HG03060 (cell line): ENCODE data around the gene EVC.
"Not testable (repeated sequence)": the region's sequence is repeated elsewhere in the genome, so short reads cannot be mapped to it uniquely, and the experiment has no call there.

Experiments used
- ATAC-seq: cut with Tn5 transposase; IDR thresholded peaks from one replicate; pipeline ENCODE4 v1.9.1; 2021; ENCODE audit warnings: low read depth, moderate number of reproducible peaks; ENCODE audit not compliant: unreplicated experiment

The EVC gene

DNA sequence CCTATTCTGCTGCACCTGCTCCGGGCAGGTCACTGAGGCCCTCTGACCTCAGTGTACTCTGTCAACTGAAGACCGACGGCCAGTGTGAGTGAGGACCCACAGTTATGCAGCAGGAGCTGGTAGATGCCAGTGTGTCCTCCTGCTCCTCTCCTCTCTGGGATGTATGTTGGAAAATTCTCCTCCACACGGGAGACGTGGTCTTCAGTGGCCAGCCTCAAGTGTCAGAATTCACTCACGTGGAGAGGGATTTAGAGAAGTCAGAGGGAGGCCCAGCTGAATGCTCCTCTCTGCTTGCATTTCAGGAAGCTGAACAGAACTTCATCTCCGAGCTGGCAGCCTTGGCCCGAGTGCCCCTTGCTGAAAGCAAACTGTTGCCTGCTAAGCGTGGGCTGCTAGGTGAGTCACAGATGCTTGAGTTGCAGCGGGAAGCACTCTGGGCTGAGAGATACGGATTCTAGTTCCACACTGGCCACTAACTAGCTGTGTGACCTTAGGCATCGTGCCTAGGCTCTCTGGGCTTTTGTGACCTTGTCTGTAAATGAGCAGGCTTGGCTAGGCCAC lies 98.3 kb downstream of the EVC start:
- no peak for ATAC-seq

DNA sequence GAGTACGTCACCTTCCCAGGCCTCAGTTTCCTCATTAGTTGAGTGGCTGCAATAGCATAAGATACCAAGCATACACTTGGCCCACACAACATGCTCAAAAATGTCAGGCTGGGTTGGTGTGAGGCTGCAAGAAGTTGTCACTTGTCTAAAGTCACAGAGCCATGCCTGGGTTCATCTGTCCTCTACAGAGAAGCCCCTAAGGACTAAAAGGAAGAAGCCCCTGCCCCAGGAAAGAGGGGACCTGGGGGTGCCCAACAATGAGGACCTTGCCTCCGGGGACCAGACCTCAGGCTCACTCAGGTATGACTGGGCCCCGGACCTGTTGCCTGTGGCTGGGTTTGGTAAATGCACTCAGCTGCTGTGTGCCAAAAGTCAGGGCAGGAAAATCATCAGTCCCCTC lies 99.2 kb downstream of the EVC start:
- no peak for ATAC-seq

DNA sequence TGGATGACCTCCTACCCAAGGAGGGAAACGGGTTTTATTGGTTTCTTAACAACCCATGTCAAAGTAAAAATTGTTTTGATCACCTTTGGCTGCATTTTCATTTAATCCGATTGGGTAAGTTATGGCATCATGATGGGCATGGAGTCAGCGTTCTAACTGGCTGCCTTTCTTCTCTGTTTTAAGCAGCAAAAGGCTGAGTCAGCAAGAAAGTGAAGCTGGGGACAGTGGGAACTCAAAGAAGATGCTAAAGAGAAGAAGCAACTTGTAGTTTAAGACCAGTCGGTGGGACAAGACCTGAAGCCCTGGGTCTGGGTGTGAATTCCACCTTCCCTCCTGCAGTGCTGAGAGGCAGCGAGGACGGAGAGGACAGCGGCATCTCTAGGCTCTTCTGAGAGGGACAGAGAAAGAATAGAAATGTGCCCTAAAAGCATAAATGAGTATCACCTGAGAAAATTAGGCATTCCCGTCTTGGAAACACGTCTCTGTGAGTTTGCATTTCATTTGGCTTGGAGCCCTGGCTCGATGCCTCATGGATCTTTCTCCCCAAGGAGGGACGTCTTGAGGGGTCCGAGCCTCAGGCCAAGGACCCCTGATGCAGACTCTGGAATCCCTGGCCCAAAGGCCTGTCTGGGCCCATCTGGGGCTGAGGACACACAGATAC lies 99.9 kb downstream of the EVC start:
- no peak for ATAC-seq

DNA sequence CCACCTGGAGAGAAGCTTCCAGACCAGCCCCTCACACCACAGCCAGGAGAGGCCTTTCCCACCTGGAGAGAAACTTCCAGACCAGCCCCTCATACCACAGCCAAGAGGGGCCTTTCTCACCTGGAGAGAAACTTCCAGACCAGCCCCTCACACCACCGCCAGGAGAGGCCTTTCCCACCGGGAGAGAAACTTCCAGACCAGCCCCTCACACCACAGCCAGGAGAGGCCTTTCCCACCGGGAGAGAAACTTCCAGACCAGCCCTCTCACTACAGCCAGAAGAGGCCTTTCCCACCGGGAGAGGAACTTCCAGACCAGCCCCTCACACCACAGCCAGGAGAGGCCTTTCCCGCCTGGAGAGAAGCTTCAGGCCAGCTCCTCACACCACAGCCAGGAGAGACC lies 101.1 kb downstream of the EVC start:
- ATAC-seq: not testable (repeated sequence)

DNA sequence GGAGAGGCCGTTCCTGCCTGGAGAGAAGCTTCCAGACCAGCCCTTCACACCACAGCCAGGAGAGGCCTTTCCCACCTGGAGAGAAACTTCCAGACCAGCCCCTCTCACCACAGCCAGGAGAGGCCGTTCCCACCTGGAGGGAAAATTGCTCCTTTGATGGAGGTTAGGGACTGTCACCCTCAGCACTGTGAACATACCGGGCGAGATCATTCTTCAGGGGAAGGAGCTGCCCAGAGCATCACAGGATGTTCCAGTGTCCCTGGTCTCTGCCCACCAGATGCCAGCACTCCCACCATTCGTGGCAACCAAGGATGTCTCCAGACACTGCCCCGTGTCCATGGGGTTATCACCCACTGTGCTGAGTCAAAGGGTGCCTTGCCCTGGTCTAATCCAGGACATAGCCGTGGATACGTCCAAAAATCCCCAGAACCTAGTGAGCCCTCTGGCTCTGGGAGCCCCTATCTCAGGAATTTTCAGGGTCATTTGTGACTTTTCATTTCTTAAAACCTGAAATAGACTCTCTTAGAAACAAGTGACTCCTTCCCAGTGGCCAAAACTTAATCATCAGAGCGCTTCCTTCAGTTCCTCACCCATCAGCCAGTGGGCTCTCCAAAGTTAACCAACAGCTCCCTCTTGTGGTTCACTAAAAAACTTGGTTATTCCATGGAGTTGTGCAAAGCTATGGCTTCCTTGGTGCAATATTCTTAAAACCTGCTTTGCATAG lies 101.7 kb downstream of the EVC start:
- no peak for ATAC-seq

DNA sequence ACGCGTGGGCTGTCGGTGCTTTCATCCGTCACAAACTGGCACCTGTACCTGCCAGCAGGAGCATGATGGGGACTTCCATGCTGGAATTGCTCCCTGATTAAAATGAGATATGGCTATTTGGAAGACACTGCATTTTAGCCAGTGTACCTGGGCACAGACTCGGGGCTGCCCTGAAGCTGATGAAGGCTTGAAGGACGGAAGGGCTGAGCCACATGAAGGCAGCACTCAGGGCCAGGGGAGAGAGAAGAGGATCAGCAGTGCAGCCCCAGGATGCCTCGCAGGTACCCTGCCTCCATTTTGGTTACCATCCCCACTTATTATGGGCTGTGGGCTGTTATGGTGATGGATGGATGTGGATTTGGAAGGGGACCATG lies 102.9 kb downstream of the EVC start:
- ATAC-seq: no peak

DNA sequence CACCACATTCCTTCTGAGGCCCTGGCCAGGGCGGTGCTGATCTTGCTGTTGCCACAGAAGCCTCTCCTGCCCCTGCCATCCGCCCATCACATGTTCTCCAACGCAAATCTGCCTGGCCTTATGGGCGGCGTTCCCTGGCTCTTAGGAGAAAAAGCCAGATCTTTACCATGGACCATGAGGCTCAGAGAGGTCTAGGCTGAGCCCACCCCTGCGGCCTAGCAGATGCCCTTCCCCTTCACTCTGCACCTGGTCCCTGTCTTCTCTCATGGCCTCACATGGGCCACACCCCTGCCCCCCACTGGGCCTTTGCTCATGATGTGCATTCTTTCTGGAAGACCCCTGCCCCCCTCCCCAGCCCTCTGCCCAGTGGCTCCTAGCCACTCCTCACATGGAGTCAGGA lies 103.4 kb downstream of the EVC start:
- no peak for ATAC-seq

DNA sequence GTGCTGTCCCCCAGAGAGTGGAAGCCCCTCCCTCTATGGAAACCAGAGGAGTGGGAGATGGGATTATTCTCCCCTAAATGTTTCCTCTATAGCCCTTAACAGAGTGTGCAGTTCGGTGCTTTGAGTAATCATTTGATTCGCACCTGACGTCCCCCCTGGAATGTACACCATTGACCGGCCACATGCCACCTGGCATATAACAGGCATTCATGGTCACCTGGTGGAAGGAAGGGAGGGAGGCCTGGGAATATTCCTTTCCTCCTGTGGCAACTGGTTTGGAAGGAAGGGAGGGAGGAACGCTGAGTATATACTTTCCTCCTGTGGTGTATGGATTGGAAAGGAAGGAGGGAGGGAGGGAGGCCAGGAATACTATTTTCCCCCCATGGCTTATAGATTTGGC lies 104.6 kb downstream of the EVC start:
- ATAC-seq: no peak

DNA sequence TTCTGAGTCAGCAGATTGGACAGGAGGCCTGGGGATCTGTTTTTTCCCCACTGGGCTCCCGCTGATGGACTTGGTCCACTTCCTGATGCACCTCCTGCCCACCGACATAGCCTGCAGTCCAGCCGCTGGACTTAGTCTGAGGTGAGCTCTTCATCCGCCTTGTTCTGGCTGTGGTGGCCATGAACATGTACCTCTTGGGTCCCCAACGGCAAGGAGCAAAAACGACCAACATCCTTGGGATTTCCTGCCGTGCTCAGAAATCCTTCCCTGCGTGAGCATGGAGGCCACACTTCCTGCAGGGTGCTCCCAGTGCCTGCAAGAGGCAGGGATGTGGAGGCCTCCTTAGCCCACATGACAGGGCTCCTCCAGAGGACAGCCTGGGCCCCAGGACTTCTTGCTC lies 105.1 kb downstream of the EVC start:
- no peak for ATAC-seq

DNA sequence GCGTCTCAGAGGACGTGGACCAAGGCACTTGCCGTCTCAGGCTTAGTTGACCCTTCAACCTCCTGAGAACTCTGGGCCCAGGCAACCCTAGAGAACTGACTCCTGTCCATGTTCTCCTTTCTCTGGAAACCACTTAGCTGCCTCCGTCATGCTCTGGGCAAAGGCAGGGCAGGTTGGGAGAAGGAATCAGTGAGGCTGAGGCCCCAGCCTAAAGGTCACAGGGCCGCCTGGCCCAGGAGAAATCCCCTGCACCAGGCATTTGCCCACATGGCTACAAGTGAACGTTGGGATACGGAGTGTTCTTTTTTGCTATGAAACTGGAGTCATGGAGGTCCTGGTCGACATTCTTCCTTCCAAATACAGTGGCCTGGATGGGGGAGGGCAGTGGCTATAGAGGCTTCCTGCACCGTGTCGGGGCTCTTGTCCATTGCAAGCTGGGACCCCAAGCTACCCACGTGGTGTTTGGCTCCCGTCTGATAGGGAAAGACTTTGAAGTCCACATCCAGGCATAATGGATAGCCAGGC lies 105.9 kb downstream of the EVC start:
- ATAC-seq: no peak

DNA sequence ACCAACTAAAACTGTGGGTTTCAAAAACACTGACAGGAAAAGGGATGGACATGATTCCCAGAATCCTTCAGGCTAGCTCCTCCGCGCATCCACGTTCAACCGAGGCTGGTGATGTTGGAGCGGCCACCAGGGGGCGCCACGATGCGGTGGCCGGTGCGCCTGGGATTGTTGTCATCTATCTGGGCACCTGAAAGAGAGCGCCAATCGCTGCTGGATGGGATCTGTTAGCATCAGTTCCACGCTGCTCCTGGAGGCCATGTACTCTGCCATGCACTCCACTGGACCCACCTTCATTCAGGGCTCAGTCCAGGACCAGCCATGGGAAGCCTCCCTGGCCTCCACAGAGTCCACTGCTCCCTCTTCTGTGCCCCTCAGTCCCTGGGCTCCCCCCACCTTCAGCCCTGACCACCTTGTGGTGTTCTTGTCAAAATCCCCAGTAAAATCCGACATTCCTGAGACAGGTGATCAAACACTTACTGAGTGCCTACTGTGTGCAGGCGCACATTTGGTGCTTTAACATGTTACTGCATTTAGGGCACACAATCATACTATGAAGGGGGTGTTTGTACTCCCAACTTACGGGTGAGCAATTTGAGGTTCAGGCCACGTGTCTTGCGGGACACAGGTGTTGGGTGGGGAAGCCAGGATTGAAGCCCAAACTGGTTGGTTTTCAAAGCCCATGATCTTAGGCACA lies 110.8 kb downstream of the EVC start:
- ATAC-seq: no peak

DNA sequence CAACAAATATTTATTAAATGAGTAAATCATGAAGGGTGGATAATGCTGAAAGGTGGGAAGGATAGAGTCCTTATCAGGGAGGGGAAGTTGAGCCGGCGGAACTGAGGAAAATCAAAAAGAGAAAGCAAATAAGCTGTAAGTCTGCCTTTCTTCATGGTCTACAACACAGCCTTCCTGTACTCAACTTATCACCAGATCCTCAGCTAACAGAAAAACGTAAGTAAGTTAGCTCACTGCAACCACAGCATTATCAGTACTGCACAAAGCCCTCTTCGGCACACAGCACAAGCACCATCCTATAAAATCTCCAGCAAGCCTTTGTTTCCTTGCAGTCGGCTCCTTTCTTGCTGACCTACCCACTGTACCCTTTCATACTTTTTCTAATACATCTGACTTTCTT lies 111.6 kb downstream of the EVC start:
- no peak for ATAC-seq

DNA sequence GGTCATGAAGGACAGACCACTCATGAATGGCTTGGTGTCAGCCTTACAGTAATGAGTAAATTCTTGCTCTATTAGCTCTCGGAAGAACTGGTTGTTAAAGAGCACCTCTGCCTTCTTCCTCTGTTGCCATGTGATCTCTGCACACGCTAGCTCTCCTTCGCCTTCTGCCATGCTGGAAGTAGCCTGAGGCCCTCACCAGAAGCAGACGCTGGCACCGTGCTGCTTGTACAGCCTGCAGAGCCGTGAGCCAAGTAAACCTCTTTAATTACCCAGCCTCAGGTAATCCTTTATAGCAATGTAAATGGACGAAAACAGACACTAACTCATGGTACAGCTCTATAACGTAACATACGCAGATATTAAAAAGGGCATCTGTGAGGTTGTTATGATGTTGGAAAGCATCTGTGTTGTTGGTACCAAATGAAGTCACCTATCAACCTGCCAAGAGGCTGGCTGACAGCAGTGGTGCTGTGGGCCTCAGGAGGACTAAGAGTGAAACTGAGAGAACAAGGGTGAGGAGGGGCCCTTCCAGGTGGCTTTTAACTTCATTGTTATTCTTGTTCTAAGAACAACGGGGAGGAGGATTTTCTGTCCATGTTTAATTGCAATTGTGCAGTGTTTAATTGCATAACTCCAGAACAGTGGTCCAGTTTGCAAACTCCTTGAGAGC lies 112.7 kb downstream of the EVC start:
- ATAC-seq: no peak

DNA sequence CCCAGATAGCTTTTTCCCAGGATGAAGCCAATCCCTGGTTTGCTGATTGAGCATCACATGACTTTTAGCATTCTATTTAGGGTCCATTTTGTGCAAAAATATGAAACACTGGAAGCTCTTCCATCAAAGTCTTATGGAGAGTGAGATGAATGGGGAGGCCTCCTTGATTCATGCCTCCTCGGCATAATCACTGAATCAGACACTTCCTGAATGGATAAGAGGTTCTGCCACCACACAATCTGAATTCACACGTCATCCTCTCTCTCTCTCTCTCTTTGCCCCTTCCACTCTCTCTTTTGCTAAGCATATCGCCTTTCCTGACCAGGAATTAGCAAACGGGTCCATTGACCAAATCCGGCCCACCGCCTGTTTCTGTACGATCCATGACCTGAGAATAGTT lies 113.2 kb downstream of the EVC start:
- ATAC-seq: no peak

DNA sequence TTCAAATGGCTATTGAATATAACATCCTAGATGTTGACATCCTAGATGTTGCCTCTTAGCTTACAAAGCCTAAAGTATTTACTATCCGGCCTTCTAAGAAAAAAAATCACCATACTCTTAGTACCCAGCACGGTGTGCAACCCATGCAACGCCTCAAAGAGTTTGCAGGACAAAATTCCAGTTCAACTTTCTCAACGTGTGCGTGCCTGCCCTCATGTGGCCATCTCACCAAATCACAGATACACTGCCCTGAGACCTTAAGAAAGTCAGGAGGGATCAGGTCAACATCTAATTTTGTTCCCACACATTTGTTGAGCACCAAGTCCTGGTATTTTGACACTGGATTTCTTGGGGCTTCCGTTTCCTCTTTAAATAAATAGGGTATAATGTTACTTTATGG lies 113.6 kb downstream of the EVC start:
- no peak for ATAC-seq

DNA sequence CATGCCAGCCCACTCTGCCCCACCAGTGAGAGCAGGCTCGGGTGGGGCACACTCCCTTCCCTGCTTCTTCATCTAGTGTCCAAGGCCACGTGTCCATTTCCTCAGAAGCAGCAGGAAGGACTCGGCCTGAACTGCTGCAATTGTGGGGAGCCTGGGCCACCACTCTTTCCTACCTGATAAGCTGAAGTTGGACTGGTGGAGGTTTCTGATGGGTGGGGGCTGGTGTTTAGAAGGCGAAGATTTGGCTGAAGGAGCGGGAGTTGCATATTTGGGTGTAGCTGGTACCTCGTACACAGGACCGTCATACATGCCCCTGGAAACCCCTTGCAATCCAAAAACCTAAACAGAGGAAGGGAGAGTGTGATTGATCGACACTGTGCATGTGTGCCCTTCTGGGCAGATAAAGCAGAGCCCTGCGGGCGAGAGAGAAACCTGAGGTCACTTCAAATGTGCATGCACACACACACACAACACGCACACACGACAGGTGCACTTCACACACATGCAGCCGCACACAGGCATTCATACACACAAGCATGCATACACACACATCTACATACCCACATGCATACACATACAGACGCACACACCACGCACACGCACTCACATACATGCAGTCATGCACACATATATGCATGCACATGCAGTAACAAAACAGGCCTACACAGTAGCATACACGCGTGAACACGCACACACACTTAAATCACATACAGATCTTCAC lies 114.5 kb downstream of the EVC start:
- ATAC-seq: no peak

DNA sequence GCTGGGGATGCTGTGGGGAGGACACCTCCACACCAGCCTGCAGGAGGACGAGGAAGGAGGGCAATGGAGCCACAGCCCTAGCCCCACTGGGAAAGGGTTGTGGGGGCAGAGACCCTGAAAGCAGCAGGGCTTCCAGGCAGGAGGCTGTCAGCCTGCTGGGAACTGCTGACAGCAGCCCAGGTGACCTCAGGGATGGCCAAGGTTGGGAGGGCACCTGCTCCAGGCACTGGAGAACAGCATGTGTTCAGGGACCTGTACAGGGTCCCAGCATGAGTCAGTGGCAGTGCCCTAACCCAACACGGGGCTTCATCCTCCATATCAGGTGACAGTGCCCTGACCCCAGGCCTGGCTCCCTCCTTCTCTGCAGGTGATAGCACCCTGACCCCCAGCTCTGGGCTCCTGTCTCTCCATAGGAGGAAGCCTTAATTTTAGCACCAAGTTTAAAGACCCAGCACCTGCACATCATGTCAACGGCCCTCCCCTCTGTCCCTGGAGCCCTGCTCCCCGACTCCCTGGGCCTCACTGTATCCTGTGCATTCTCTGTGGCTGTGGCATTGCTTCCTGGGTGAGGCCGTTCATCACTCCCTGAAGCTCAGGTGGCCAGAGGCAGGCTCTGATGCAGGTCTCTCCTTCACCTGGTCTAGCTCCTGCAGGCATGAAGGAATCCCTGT lies 115.6 kb downstream of the EVC start:
- no peak for ATAC-seq

DNA sequence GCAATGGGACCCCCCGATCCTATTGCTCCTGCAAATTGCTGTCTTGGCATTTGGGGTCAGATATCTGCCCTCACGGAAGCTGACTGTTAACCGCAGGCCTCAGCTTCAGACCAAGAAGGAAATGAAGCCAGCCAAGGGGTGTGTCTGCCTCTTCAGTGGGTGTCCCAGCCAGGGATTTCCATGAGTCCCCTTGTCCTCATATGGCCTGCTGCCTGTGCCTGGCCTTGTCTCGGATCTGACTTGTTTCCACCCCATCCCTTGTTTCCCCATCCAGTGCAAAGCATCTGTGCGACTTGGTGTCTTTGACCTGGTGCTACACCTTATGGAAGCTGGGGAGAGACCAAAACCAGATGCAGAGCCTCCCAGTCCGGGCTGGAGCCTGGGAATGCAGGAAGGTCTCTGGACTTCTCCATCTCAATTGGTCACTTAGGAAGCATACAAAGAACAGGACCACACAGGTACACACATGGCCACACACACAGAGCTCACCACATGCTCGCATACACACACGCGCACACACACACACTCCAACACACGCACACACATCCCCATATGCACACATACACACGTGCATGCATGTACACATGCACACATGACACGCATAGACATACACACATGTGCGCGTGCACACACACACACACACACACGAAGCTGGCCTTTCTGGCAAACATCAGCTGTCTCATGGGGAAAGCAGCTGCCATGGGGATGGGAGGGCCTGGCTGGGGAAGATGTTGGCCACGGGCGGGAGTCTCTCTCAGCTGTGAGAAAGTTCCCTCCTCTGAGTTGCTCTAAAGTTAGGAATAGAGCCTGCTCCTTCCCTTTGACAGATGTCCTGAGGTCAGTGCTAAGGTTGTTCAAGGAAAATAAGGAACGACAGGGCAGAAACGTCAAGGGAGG lies 116.4 kb downstream of the EVC start:
- ATAC-seq: no peak

DNA sequence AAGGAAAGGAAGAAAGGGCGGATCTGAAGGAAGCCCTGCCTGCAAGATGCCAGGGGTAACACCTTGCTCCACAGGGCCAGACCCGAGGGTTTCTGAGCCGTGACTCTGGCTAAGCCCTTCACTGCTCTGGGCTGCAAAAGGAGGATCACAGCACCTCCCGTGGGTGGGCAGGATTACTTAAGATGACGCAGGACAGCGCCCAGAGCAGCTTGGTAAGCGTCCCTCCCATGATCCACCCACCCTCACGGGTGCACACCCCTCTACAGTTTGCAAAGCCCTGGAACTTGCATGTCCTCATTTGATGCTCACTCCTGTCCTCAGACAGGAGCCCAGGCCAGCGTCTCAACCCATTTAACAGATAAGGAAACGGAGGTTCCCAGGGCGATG lies 117.0 kb downstream of the EVC start:
- no peak for ATAC-seq
